Measurements from ENCODE around the gene RNF157. TPM values are rescaled to one million over a fixed set of nuclear protein-coding genes. Genes with fewer than 3 reads are reported as not detected.
A peak's percentile ranks its signal among the peaks of the same experiment; 100 is the strongest.

The RNF157 gene
- polyA plus RNA-seq, 1 experiment, result 1.6 TPM

DNA sequence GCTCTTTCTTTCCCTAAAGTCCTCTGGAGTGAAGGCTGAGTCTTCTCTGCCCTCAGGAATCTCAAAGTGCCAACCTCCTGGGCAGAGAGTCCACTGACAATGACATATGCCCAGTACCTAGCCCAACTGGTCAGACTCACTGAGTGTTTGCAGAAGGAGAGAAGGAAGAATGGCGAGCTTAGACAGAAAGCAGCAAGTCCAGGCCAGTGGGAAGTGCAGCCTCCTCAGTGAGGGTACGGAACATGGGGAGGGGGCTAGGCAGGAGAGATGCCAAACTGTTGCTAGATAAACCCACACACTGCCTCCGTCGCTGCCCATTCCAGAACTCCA, 137.4 kb downstream of the RNF157 start:
- no peak for DNase-seq (ENCODE audit: low read depth, low spot score)
- TF ChIP-seq, protein P1, sequence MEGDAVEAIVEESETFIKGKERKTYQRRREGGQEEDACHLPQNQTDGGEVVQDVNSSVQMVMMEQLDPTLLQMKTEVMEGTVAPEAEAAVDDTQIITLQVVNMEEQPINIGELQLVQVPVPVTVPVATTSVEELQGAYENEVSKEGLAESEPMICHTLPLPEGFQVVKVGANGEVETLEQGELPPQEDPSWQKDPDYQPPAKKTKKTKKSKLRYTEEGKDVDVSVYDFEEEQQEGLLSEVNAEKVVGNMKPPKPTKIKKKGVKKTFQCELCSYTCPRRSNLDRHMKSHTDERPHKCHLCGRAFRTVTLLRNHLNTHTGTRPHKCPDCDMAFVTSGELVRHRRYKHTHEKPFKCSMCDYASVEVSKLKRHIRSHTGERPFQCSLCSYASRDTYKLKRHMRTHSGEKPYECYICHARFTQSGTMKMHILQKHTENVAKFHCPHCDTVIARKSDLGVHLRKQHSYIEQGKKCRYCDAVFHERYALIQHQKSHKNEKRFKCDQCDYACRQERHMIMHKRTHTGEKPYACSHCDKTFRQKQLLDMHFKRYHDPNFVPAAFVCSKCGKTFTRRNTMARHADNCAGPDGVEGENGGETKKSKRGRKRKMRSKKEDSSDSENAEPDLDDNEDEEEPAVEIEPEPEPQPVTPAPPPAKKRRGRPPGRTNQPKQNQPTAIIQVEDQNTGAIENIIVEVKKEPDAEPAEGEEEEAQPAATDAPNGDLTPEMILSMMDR (IDR thresholded peaks at IDR 0.05; ENCODE audit: low read depth, low read length), result no peak
- Histone ChIP-seq H3K27ac (ENCODE audit: low read depth, low read length) (peak overlapping the region; percentile 47), H3K27me3 (ENCODE audit: control insufficient read depth, insufficient read depth, low read length) (no peaks in the 10 kb centered on the region), H3K9me3 (ENCODE audit: control insufficient read depth, insufficient read depth, low read length) (peaks cover 3% of the 10 kb centered on the region; the same call in 1 of the 2 replicates), H3K4me3 (ENCODE audit: low read depth, low read length) (peak overlapping the region; percentile 73)
- CTCF ChIA-PET, result interaction anchor here (4.1 kb wide), 1 partner anchor 176 kb away, joined by 22 read pairs; no protein-coding TSS in a partner anchor
- POLR2A ChIA-PET, result interaction anchor here (0.9 to 1.1 kb wide), 2 partner anchors 162 to 177 kb away, joined by 3 read pairs; partner anchors contain the start of gene UBALD2

DNA sequence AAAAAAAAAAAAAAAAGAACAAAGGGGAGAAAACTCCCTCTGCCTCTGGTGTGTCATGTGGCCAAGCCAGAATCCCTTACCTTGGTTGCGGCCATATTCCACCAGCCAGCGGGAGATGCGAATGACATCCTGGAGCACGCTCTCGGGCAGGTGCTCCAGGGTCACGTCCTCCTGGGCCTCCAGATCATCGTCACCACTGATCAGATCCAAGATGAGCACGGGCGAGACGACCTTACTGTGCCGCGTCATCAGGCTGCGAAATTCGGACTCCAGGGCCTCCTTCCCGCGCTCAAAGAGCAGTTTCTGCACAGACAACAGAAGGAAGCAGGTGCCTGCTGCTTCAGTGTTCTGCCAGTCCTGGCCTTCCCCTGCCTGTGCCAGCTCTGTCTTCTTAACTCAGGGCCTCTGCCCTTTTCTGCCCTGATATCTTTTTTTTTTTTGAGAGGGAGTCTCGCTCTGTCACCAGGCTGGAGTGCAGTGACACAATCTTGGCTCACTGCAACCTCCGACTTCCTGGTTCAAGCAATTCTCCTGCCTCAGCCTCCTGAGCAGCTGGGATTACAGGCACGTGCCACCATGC, 142.5 kb downstream of the RNF157 start:
- POLR2A ChIA-PET, result no interaction called here
- CTCF ChIA-PET, result no interaction called here
- H3K4me3 ChIP-seq (ENCODE audit: low read depth, low read length), result no peak overlapping the region
- H3K9me3 ChIP-seq (ENCODE audit: control insufficient read depth, insufficient read depth, low read length), result no peaks in the 10 kb centered on the region
- DNase-seq (ENCODE audit: low read depth, low spot score), result no peak
- H3K27me3 ChIP-seq (ENCODE audit: control insufficient read depth, insufficient read depth, low read length), result no peaks in the 10 kb centered on the region
- TF ChIP-seq, protein P1 (IDR thresholded peaks at IDR 0.05; ENCODE audit: low read depth, low read length), result no peak
- no peak overlapping the region for H3K27ac ChIP-seq (ENCODE audit: low read depth, low read length)

DNA sequence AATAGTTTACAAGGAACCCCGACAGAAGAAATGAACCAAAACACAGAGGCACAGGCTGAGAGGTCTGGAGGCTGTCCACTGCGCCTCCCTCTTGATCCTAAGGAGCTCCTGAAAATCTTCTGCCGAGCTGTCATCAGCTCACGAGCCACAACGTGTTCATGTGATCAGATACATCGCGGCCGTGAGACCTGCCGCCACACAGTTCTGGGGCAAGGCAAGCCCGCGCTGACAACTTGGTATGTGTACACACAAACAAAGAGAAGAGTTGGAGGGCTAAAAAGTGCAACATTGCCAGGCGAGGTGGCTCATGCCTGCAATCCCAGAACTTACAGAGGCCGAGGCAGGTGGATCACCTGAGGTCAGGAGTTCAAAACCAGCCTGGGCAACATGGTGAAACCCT, 144.3 kb downstream of the RNF157 start:
- TF ChIP-seq, protein P1 (IDR thresholded peaks at IDR 0.05; ENCODE audit: low read depth, low read length), result no peak
- CTCF ChIA-PET, result interaction anchor here (1.0 to 2.4 kb wide), 3 partner anchors 86 to 204 kb away, joined by 3 to 8 read pairs (median 4); no protein-coding TSS in a partner anchor
- no peak for DNase-seq (ENCODE audit: low read depth, low spot score)
- H3K9me3 ChIP-seq (ENCODE audit: control insufficient read depth, insufficient read depth, low read length), result no peaks in the 10 kb centered on the region
- no peak overlapping the region for H3K27ac ChIP-seq (ENCODE audit: low read depth, low read length)
- no peak overlapping the region for H3K4me3 ChIP-seq (ENCODE audit: low read depth, low read length)
- POLR2A ChIA-PET, result interaction anchor here (0.7 kb wide), 1 partner anchor 42 kb away, joined by 4 read pairs; no protein-coding TSS in a partner anchor
- H3K27me3 ChIP-seq (ENCODE audit: control insufficient read depth, insufficient read depth, low read length), result no peaks in the 10 kb centered on the region

DNA sequence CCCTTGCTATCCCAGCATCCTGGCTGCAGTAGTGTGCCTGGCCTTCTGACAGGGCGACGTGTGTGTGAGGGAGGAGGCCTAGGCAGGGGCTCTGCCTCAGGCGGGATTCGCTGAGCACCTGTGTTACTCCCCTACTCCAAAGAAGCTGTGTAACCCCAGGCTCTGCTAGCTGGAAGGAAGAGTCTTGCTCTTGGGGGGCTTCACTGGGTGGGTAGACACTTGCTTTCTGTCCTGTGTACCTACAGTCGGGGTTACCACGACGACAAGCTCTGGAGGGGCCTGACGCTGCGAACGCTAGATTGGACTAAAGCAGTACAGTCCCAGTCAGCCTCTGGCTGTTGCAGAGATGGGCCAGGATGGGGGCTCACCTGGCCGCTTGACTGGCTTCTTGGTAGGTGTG, 146.2 kb downstream of the RNF157 start:
- CTCF ChIA-PET, result no interaction called here

More for the DNA sequence above, 146.2 kb downstream of the RNF157 start:
- no peak for DNase-seq (ENCODE audit: low read depth, low spot score)
- POLR2A ChIA-PET, result interaction anchor here (1.2 kb wide), 1 partner anchor 58 kb away, joined by 3 read pairs; no protein-coding TSS in a partner anchor
- Histone ChIP-seq H3K9me3 (ENCODE audit: control insufficient read depth, insufficient read depth, low read length) (no peaks in the 10 kb centered on the region), H3K4me3 (ENCODE audit: low read depth, low read length) (no peak overlapping the region), H3K27me3 (ENCODE audit: control insufficient read depth, insufficient read depth, low read length) (no peaks in the 10 kb centered on the region), H3K27ac (ENCODE audit: low read depth, low read length) (no peak overlapping the region)
- TF ChIP-seq, protein P1 (IDR thresholded peaks at IDR 0.05; ENCODE audit: low read depth, low read length), result no peak
